GM18519 (cell line): ENCODE results near the gene KCNF1.

Experiments
- ATAC-seq: cut with Tn5 transposase; IDR thresholded peaks from one replicate; pipeline ENCODE4 v1.9.1; 2021; ENCODE audit warnings: mild to moderate bottlenecking, moderate library complexity; ENCODE audit not compliant: unreplicated experiment, low FRiP score

The KCNF1 gene

GRCh38 chr2:10901160-10901939 lies 10.4 kb upstream of the KCNF1 start:
- no peak for ATAC-seq

GRCh38 chr2:10903861-10904210 lies 7.9 kb upstream of the KCNF1 start:
- ATAC-seq: no peak

GRCh38 chr2:10904455-10904854 lies 7.3 kb upstream of the KCNF1 start:
- ATAC-seq: no peak

GRCh38 chr2:10905006-10905861 lies 6.5 kb upstream of the KCNF1 start:
- no peak for ATAC-seq

- ATAC-seq: no peak
These were observed 5.9 kb upstream of the KCNF1 start for GRCh38 chr2:10905862-10906143.

- no peak for ATAC-seq
These were observed 4.7 kb upstream of the KCNF1 start for GRCh38 chr2:10906926-10907625.

- ATAC-seq: no peak
These were observed 3.5 kb upstream of the KCNF1 start for GRCh38 chr2:10908195-10908594.

GRCh38 chr2:10909050-10909995 lies 2.4 kb upstream of the KCNF1 start:
- ATAC-seq: no peak

- no peak for ATAC-seq
These were observed 1.8 kb upstream of the KCNF1 start for GRCh38 chr2:10909996-10910341.

- no peak for ATAC-seq
These were observed 1.1 kb upstream of the KCNF1 start for GRCh38 chr2:10910625-10911024.

- ATAC-seq: no peak
These were observed 470 bp downstream of the KCNF1 start for GRCh38 chr2:10912076-10912731.

- no peak for ATAC-seq
These were observed 1.2 kb downstream of the KCNF1 start for GRCh38 chr2:10912796-10913455.

- ATAC-seq: no peak
These were observed 2.0 kb downstream of the KCNF1 start for GRCh38 chr2:10913501-10914271.

- ATAC-seq: no peak
These were observed 2.5 kb downstream of the KCNF1 start for GRCh38 chr2:10914272-10914693.

- ATAC-seq: no peak
These were observed 3.5 kb downstream of the KCNF1 start for GRCh38 chr2:10915236-10915635.

- no peak for ATAC-seq
These were observed 4.1 kb downstream of the KCNF1 start for GRCh38 chr2:10915731-10916276.

GRCh38 chr2:10916953-10917352 lies 5.2 kb downstream of the KCNF1 start:
- ATAC-seq: no peak

- no peak for ATAC-seq
These were observed 6.2 kb downstream of the KCNF1 start for GRCh38 chr2:10917927-10918326.
